NCI-H2029 (cell line): ENCODE results near the gene CPLANE2.
A peak's percentile ranks its signal among the peaks of the same experiment; 100 is the strongest.
"Not testable (repeated sequence)": the region's sequence is repeated elsewhere in the genome, so short reads cannot be mapped to it uniquely, and the experiment has no call there.

Source experiments
- DNase-seq: peaks from one replicate; lab custom pipeline; 2025; lab: John Stamatoyannopoulos, UW

The CPLANE2 gene, protein sequence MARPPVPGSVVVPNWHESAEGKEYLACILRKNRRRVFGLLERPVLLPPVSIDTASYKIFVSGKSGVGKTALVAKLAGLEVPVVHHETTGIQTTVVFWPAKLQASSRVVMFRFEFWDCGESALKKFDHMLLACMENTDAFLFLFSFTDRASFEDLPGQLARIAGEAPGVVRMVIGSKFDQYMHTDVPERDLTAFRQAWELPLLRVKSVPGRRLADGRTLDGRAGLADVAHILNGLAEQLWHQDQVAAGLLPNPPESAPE

DNA sequence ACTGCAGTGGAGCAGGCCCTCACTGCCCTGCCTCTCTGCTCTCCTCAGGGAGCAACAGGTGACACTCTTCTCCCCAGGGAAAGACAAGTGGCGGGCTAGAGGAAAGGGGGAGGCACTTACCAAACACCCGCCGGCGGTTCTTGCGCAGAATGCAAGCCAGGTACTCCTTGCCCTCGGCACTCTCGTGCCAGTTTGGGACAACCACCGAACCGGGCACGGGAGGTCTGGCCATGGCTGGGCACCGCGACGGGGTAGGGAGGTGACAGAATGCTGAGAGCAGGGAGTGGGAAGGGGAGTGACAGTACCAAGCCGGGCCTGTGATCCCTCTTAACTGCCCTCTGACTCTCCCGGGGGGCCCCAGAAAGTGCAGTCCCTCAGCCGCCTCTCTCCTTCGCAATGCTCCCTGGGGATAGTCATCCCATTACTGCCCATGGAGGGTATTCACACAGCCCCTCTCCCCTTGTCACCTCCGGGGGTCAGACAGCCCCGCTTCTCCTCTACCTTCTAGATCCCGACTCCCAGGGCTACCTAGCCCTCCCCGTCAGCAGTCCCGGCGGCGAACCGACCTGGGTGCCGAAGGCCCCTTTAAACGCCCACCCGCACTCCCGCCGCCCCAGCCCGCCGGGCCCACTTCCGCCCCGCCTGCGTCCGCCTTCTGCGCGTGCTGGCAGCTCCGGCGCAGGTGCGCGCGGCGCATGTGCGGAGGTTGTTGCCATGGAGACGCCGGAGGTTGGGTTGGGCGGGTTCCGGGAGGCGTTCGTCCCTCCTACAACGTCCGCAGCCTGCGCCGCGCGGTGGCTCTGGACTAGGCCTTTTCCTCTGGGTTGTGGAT is at the start of gene CPLANE2:
Gene CPLANE2 (minus strand): TSS at position 673 of the 832 bp plus-strand sequence. CDS start 441 bp downstream, at position 232.
- peak; percentile 87 for DNase-seq

DNA sequence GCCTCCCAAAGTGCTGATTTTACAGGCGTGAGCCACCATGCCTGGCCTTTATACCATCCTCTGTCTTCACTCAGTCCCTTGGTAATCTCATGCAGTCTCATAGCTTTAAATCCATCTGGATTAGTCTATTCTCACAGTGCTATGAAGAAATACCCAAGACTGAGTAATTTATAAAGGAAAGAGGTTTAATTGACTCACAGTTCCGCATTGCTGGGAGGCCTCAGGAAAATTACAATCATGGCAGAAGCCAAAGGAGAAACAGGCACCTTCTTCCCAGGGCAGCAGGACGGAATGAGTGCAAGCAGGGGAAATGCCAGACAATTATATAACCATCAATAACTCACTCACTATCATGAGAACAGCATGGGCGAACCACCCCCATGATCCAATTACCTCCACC is 49.1 kb upstream of the CPLANE2 start:
- DNase-seq = no peak

DNA sequence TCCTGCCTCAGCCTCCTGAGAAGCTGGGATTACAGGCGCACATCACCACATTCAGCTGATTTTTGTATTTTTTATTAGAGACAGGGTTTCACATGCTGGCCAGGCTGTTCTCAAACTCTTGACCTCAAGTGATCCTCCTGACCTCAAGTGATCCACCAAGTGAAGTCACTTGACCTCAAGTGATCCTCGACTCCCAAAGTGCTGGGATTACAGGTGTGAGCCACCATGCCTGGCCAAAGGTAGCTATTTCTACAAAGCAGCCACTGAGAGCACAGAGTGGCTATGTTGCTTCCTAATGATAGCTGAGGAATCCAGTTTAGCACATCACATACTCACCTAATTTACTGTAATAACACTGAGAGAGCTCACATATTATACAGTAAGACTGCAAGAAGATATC is 44.8 kb upstream of the CPLANE2 start:
- DNase-seq = no peak

DNA sequence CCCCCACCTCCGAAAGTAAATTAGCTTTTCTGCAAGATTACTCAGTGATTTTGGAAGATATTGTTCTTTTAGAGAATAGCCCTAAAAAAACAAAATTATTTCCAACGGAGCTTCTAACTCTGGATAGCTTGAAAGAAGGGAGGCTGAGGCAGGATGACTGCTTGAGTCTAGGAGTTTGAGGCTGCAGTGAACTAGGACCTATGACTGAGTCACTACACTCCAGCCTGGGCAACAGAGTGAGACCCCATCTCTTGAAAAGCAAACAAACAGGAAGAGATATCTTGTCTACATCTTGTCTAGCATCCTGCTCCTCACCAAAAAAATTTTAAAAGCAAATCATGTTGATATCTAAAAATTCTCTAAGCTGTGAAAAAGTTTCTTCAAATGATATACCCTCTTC is 42.2 kb upstream of the CPLANE2 start:
- DNase-seq = no peak

DNA sequence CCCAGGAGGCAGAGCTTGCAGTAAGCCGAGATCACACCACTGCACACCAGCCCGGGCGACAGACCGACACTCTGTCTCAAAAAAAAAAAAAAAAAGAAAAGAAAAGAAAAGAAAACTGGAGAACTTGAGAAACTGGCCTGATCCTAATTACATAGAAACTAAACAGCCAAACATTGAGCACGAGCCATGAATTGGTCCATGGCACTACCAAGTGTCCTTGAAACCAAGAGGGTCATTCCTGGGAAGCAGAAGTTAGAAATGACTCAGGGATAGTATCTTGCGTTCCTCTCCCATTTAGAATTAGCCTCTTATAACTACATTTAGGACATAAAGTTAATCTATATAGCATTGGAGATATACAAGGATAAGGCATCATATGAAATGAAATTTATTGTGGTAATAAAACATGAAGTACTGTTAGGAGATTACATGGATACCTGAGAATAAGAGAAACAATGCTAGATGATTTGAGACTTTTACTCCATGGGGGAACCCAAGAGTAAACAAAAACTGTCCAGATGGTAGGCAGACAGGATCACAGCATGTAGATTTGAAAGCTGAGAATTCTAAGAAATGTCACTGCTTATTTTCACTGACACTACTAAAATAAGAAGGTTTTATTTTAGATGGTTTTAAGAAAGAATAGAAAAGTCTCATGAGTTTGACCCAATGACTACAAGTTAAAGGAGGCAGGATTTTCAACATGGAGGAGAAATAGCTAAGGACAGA is 39.5 kb upstream of the CPLANE2 start:
- DNase-seq = no peak

DNA sequence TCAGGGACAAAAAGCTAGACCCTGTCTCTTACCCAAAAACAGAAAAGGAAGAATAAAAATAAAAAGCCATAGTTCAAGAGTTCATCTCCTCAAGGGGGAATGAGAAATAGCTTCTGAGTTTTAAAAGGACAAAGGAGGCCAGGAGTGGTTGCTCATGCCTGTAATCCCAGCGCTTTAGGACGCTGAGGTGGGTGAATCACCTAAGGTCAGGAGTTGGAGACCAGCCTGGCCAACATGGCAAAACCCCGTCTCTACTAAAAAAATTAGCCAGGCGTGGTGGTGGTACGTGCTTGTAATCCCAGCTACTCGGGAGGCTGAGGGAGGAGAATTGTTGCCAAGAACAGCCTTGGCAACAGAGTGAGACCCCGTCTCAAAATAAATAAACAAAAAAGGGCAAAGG is 38.6 kb upstream of the CPLANE2 start:
- DNase-seq = no peak

DNA sequence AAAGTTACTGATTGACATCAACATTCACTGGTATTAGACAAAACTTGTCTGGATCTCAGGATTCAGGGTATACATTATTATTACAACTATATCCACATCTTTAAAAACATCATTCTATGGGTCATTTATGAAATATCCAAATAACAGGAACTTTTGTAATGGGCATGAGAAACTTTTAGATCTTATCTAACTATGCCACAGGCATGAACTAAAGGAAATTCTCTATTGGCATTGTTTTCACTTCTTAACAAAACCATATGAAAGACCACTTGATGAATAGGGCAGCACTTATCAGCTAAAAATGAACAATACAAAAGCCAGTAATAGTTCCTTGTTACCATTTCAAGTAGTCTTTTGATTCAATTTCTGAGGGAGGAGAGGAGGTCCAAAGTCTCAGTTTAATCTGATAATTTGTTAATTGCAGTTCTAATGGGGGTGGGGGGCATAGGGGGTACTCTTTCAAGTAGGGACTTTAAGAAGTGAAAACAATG is 30.8 kb upstream of the CPLANE2 start:
- no peak for DNase-seq

DNA sequence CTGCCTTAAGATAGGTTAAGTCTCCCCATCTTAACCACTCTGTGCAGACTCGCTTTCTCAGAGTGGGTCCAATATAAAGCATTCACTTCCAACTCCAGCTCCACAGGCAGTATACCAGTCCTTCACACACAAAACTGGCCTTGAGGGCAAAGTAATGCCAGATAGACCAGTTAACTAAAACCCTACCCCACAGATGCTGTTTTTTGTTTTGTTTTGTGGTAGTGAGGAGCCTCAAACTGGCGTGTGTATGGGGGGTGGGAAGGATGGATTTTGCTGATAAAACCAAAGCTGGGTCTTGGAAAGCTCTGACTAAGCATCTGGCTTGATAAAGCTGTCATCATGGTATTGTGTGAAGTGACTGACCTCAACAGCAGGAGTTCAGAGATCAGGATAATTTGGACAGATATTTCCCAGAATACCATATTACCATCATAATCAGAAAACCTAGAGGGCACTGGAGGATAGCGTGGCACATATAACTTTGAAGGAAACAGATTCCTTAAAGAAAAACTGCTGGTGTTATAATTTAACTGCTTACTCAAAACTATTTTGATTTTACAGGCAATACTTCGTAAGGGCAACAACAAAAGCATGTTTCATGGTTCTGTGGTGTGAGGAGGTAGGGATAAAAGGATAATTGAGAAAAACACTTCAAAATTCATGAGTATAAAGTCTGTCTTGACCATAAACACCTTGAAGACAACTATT is 29.6 kb upstream of the CPLANE2 start:
- no peak for DNase-seq

DNA sequence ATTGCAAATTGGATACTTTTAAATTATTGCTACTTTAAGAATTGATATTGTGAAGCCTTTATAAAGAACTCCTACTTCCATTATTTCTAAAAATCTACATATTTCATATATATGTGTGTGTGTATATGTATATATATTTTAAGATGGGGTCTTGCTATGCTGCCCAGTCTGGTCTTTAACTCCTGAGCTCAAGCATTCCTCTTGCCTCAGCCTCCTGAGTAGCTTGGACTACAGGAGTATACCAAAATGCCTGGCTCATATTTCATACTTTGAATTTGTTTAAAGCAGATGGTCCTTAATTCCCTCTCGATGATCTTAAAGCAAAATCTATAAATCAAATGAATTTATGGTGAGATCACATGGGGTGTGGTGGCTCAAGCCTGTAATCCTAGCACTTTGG is 25.1 kb upstream of the CPLANE2 start:
- no peak for DNase-seq

DNA sequence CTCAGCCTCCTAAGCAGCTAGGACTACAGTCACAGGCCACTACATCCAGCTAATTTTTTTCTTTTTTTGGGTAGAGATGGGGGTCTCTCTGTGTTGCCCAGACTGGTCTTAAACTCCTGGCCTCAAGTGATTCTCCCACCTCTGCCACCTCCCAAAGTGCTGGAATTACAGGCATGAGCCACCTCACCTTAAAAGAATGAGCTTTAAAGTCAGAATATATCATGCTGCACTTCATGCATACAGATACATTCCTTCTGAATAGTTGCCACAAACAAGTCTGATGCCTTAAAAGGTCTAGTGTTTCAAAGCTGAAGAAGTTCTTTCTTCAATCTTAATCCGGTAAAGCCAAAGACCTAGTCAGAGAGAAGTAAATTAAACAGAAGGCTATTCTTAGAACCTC is 23.8 kb upstream of the CPLANE2 start:
- DNase-seq = no peak

DNA sequence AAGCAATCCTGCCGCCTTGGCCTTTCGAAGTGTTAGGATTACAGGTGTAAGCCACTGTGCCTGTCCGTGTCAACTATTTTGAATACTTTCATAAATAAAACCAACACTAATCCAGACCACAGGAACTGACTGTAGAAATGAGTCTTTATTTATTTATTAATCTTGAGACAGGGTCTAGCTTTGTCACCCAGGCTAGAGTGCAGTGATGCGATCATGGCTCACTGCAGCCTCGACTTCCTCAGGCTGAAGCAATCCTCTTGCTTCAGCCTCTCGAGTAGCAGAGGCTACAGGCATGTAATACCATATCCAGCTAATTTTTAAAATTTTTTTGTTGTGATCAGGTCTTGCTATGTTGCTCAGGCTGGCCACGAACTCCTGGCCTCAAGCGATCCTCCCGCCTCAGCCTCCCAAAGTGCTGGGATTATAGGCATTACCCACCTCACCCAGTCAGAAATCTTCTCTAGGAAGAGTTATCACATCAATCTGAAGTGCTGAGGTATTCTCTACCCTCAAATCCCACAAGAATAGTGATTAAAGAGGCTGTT is 21.7 kb upstream of the CPLANE2 start:
- DNase-seq = no peak

DNA sequence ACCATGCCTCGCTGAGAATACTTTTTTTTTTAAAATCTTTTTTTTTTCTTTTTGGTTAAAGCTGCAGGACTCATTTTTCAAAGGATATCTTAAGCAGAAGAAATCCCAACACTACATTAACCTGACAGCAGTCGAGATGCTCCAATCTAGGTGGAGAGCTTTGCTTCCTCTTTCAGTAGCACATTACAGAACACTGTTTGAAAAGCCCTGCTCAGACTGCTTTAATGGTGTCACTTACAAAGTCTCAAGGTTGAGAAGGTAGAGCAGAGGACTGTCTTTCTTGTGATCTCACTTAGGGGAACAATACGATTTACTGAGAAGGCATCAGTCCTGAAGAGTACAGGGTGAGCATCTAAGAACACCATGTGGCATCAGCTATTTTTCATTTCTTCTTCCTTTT is 21.0 kb upstream of the CPLANE2 start:
- DNase-seq = no peak

DNA sequence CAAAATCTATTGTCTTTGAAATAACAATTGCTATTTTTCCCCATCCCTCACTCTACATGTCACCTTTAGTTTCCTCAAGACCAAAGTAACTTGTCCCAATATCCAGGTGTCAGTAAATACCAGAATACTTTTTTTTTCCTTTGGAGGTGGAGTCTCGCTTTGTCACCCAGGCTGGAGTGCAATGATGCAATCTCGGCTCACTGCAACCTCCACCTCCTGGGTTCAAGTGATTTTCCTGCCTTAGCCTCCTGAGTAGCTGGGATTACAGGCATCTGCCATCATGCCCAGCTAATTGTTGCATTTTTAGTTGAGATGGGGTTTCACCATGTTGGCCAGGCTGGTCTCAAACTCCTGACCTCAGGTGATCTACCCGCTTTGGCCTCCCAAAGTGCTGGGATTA is 20.6 kb upstream of the CPLANE2 start:
- not testable (repeated sequence) for DNase-seq

DNA sequence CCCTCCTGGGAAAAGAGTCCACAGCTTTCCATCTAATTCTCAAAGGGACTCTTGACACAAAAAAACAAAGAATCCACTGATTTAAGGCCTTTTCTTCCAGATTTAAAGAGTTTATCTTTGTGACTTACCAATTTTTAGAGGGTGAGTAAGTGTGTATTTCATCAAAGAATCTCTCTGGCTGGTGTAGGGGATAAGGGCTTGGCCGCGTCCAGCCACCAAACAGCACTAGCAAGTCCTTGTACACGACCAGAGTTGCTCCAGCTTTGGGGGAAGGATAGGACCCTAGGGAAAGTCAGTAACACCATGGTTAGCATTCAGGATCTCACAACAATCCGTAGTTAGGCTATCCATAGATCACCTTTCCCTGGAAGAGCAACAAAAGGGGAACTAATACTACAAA is 19.5 kb upstream of the CPLANE2 start:
- no peak for DNase-seq

DNA sequence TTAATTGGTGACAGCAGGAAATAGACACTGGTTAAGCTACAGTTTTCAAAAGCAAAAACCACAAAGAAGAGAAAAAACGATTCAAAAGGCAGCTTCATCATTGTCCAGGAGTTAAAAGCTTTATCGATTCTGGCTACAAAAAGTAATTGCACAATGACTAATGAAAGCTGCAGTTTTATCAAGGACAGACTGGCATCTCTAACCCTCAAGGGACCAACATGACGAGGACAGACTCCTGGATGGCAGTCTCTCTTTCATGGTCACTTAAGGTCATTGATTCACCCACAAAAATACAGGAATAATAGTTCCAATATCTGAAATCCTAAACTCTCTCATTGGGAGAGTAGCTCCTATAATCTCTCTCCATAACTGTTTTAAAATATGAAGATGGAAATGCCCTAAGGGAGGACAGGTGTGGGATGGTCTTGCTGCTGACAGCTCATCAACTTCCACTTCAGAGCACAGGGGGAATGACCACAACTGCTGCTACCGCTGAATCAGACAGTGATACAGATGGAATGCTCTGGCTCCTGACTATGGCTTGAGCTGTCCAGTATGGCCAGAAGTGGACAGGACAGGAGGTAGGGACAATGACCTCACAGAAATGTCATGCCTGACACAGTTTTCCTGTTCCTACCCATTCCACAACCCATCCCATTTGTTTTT is 17.4 kb upstream of the CPLANE2 start:
- no peak for DNase-seq

DNA sequence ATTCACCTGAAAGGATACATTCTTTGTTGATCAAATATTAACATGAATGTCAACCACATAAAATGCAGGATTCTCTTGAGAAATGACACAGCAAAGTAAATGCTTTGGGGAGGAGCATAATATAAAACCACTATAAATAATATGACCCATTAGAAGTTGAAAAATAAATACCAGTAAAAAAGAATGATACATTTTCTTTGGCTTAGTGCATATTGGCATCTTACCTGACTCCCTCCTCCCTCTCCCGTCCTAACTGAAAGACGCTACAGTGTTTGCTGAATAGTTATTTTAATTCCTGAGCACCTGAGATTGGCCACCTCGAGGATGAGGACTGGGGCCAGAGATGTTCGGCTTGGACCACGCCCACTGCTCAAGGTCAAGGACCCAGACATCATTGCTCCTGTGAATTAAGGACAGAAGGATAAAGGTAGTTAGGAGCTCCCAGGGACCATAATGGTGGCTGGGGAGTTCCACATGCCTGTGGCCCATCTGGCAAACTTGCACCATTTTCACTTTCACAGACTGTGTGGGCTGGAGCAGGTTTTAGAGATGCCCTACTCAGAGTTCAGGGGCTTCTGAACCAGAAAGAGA is 16.4 kb upstream of the CPLANE2 start:
- no peak for DNase-seq

DNA sequence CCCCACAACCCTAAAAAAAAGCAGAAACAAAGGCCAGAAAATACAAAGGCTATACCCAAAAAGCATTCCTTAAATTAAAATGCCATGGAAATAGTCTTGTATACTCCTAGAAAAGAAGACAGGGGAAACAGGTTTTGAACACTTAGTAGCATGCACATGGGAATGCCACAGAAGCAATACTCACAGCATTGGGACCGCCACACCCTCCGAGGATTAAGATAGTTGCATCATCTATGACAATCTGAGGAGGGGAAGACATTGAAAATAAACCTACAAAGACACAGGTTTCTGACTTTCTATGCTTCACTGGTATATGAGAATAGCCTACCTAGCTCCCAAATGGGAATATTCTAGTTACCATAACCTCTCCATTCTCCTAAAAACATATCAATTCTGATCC is 15.9 kb upstream of the CPLANE2 start:
- DNase-seq = no peak

DNA sequence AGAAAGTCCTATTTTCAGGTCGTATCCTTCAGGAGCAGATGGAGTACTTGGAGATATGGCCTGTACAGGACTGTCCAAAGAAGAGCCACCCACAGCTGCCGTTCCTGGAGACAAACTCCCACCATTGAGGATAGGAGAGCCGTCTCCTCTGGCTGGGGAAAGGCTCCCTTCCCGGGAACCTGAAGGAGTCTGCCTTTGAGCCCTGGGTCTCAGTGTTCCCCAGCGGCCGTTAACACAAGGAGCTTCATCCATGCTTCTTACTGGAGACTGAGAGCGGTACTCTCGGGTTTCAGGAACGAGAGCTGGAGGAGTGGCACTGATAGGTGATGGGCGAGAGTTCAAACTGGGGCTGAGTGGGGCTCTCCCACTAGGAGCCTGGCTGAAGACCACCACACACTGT is 14.4 kb upstream of the CPLANE2 start:
- no peak for DNase-seq

DNA sequence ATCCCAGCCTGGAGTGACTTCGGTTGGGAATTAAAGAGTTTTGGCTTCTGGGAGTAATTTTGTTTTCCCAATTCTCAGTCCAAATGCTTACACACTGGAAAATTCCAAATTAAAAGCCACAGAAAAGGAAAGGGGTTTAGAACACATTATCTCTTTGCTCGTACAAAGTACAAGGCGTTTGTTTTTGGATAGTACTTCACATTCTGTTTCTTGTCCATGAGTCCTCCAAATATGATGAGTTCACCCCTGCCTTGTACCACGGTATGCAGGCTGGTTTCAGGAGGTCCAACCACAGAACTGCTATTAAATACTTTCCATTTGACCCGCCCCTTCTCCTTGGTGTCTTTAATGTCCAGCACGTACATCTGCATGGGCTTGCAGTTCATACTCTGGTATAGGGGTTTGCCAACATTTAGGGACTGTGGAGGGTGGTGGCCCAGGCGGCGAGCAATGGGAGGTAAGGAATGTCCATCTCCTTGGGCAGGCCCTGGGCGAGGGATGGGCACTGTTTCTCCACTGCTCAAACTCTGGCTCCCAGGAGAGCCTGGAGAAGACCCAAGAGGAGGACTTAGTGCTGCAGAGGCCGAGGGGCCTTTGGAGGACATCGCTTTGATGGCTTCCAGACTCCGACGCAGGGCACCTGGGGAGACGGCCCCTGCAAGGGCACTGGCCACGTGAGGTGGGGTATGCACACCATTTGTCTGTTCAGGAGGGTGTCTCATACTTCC is 13.7 kb upstream of the CPLANE2 start:
- DNase-seq = no peak

DNA sequence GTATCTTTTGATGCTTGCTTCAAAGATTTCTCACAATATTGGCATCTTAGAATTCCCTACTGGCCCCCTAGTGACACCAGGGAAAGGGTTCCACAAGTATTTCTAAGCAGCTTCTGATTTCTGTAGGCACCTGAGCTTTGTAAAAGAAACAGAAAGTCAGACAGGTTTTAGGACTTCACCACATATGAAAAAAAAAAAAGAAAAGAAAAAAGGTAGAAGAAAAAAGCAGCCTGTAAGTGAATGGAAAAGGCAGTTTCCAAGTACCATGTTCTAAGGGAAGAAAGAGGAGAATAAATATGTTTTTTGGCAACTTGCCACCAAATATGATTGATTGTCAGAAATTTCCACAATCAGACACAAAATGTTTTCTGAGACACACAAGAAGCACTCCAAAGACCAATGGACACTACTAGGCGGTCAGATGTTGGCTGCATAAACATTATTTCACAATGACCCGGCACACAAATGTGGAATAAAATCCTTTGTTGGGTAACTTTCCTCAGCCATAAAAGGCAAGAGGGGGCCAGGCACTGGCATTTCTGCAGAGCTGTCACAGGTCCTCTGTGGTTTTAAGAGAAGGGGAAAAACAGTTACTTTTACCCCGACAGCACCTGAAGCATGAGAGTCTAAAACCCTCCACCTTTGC is 12.7 kb upstream of the CPLANE2 start:
- DNase-seq = no peak
